WTC11 (cell line): ENCODE data around the gene TMEM272. TPM values are rescaled to one million over a fixed set of nuclear protein-coding genes. Genes with fewer than 3 reads are reported as not detected.

Experiments
- ATAC-seq: fragments of 200-7000 bp; cut with Tn5 transposase; 2 replicates; pipeline ENCODE4 v1.10.0; 2021; ENCODE audit warnings: mild to moderate bottlenecking, moderate library complexity
- CTCF ChIA-PET: fragments of 300-600 bp; sonication (Branson Sonifier 250); formaldehyde crosslinking; loops from one replicate; lab custom pipeline; 2021; ENCODE audit warnings: antibody characterized with exemption; lab: Charles Lee
- POLR2A ChIA-PET: fragments of 350-600 bp; sonication (Branson Sonifier 250); formaldehyde crosslinking; loops from one replicate; lab custom pipeline; 2021; ENCODE audit warnings: antibody characterized with exemption; lab: Charles Lee
- DNase-seq: peaks from one replicate; pipeline ENCODE4 v3.0.0; 2021; ENCODE audit warnings: low spot score
- H3K27ac Mint-ChIP-seq: 2 replicates; pipeline ENCODE4 v1.8.0; 2021; ENCODE audit warnings: mixed read lengths
- H3K27me3 Mint-ChIP-seq: 2 replicates; pipeline ENCODE4 v1.8.0; 2021; ENCODE audit warnings: low read depth, mild to moderate bottlenecking, moderate library complexity, mixed read lengths
- H3K36me3 Mint-ChIP-seq: 2 replicates; pipeline ENCODE4 v1.8.0; 2021; ENCODE audit warnings: mixed read lengths
- H3K4me1 Mint-ChIP-seq: 2 replicates; pipeline ENCODE4 v1.8.0; 2022; ENCODE audit warnings: mixed read lengths
- H3K4me3 Mint-ChIP-seq: 2 replicates; pipeline ENCODE4 v1.8.0; 2021; ENCODE audit warnings: mild to moderate bottlenecking, moderate library complexity, mixed read lengths
- H3K9me3 Mint-ChIP-seq: 2 replicates; pipeline ENCODE4 v1.8.0; 2021; ENCODE audit warnings: mixed read lengths
- ATF3 ChIP-seq: sonication (generic); formaldehyde crosslinking; conservative IDR thresholded peaks from 2 replicates; pipeline ENCODE4 v1.8.1; 2022; ENCODE audit warnings: mild to moderate bottlenecking, missing genetic modification reagents
- CREB1 ChIP-seq: sonication (generic); formaldehyde crosslinking; IDR thresholded peaks from 2 replicates; pipeline ENCODE4 v1.8.0; 2023; ENCODE audit warnings: mild to moderate bottlenecking, missing genetic modification reagents
- E2F4 ChIP-seq: sonication (generic); formaldehyde crosslinking; IDR thresholded peaks from 2 replicates; pipeline ENCODE4 v1.8.1; 2022; ENCODE audit warnings: low read depth, mild to moderate bottlenecking, moderate library complexity, missing genetic modification reagents, borderline replicate concordance
- E2F5 ChIP-seq: sonication (generic); formaldehyde crosslinking; IDR thresholded peaks from 2 replicates; pipeline ENCODE4 v1.8.1; 2022; ENCODE audit warnings: mild to moderate bottlenecking, moderate library complexity, missing genetic modification reagents
- HMGXB4 ChIP-seq: sonication (generic); formaldehyde crosslinking; IDR thresholded peaks from 2 replicates; pipeline ENCODE4 v1.8.1; 2023; ENCODE audit warnings: mild to moderate bottlenecking, moderate library complexity, missing genetic modification reagents
- IRF1 ChIP-seq: sonication (generic); formaldehyde crosslinking; IDR thresholded peaks from 2 replicates; pipeline ENCODE4 v1.8.0; 2023; ENCODE audit warnings: missing genetic modification reagents
- PREB ChIP-seq: sonication (generic); formaldehyde crosslinking; IDR thresholded peaks from 2 replicates; pipeline ENCODE4 v1.8.1; 2022; ENCODE audit warnings: mild to moderate bottlenecking, missing genetic modification reagents, moderate library complexity, borderline replicate concordance
- RORB ChIP-seq: fragments of 250-450 bp; sonication (Bioruptor Pico); IDR thresholded peaks from 2 replicates; pipeline ENCODE4 v1.9.0; 2021; ENCODE audit warnings: mild to moderate bottlenecking
- TEAD4 ChIP-seq: sonication (generic); formaldehyde crosslinking; IDR thresholded peaks from 2 replicates; pipeline ENCODE4 v1.8.0; 2022; ENCODE audit warnings: mild to moderate bottlenecking, missing genetic modification reagents
- USF1 ChIP-seq: sonication (generic); formaldehyde crosslinking; IDR thresholded peaks from 2 replicates; pipeline ENCODE4 v1.8.0; 2022; ENCODE audit warnings: mild to moderate bottlenecking, missing genetic modification reagents
- ZBTB21 ChIP-seq: sonication (generic); formaldehyde crosslinking; IDR thresholded peaks from 2 replicates; pipeline ENCODE4 v1.8.1; 2023; ENCODE audit warnings: mild to moderate bottlenecking, missing genetic modification reagents, borderline replicate concordance
- ZNF138 ChIP-seq: sonication (generic); formaldehyde crosslinking; conservative IDR thresholded peaks from 2 replicates; pipeline ENCODE4 v1.8.1; 2022; ENCODE audit warnings: mild to moderate bottlenecking, moderate library complexity, missing genetic modification reagents
- ZNF219 ChIP-seq: sonication (generic); formaldehyde crosslinking; IDR thresholded peaks from 2 replicates; pipeline ENCODE4 v1.8.0; 2023; ENCODE audit warnings: missing genetic modification reagents, mild to moderate bottlenecking, borderline replicate concordance
- ZNF263 ChIP-seq: sonication (generic); formaldehyde crosslinking; IDR thresholded peaks from 2 replicates; pipeline ENCODE4 v1.8.1; 2022; ENCODE audit warnings: low read depth, mild to moderate bottlenecking, moderate library complexity, missing genetic modification reagents
- ZNF281 ChIP-seq: sonication (generic); formaldehyde crosslinking; IDR thresholded peaks from 2 replicates; pipeline ENCODE4 v1.8.0; 2023; ENCODE audit warnings: mild to moderate bottlenecking, missing genetic modification reagents
- total RNA-seq: library from RNA; stranded (reverse); gene quantifications from 3 replicates; pipeline ENCODE4 v1.2.3, GENCODE V29; 2021

The TMEM272 gene
- total RNA-seq, 1 experiment from 2014 or later, result not detected

- TF ChIP-seq USF1 (CRISPR knock-in tag) (no peak), TEAD4 (CRISPR knock-in tag) (no peak), ZBTB21 (no peak)
- TF ChIP-seq, all 79 proteins: peak for 0
These were observed 3.7 kb upstream of the TMEM272 start (continued) for GRCh38 chr13:51848674-51849073.

GRCh38 chr13:51846756-51847155, 1.8 kb upstream of the TMEM272 start:
- Mint-ChIP-seq H3K36me3 (0 out of 2 replicates have a peak, but pooled peaks cover 4% of the 10 kb centered on the region), H3K27ac (no peak overlapping the region), H3K4me1 (peaks cover 4% of the 10 kb centered on the region; the same call in 1 of the 2 replicates), H3K9me3 (peaks cover 13% of the 10 kb centered on the region), H3K4me3 (no peak overlapping the region), H3K27me3 (peaks cover 2% of the 10 kb centered on the region; the same call in 1 of the 2 replicates)
- ChIA-PET POLR2A (no interaction called here), CTCF (no interaction called here)
- ATAC-seq (no peak), DNase-seq (no peak)
- TF ChIP-seq HMGXB4 (CRISPR knock-in tag) (no peak), ATF3 (CRISPR knock-in tag) (no peak), PREB (no peak), E2F4 (CRISPR knock-in tag) (no peak)

- TF ChIP-seq CREB1 (no peak), IRF1 (no peak), ZNF138 (CRISPR knock-in tag) (no peak), ZNF281 (CRISPR knock-in tag) (no peak), RORB (CRISPR knock-in tag) (no peak), ATF3 (CRISPR knock-in tag) (no peak), ZNF219 (no peak), ZNF263 (CRISPR knock-in tag) (no peak), E2F5 (CRISPR knock-in tag) (no peak)
- no peak overlapping the region for H3K27ac Mint-ChIP-seq
- ATAC-seq (no peak), DNase-seq (no peak)
- ChIA-PET CTCF (interaction anchor here (0.5 to 2.4 kb wide), 23 partner anchors 8 to 282 kb away, joined by 3 to 18 read pairs (median 6); partner anchors contain the start of gene NEK5), POLR2A (no interaction called here)
- 0 out of 2 replicates have a peak, but pooled peaks cover 4% of the 10 kb centered on the region for H3K36me3 Mint-ChIP-seq
- peaks cover 13% of the 10 kb centered on the region for H3K9me3 Mint-ChIP-seq
- H3K4me1 Mint-ChIP-seq, result peaks cover 4% of the 10 kb centered on the region; the same call in 1 of the 2 replicates
- no peaks in the 10 kb centered on the region; the same call in 1 of the 2 replicates for H3K27me3 Mint-ChIP-seq
- no peak overlapping the region for H3K4me3 Mint-ChIP-seq
These were observed 769 bp upstream of the TMEM272 start for GRCh38 chr13:51845574-51846318.
